Measurements from ENCODE around the gene MYOD1. TPM values are rescaled to one million over a fixed set of nuclear protein-coding genes. Genes with fewer than 3 reads are reported as not detected.

Gene MYOD1
- polyA plus RNA-seq, 4 donors = 0.15 TPM; not detected in 3

- DNase-seq (no peak), FAIRE-seq (no peak)
- Histone ChIP-seq H3K9me3 (ENCODE audit: control insufficient read depth in 2 of 2, insufficient read depth in 1 of 2, low read depth in 1 of 2, low read length in 1 of 2) (no peaks in the 10 kb centered on the region), H3K36me3 (ENCODE audit: control insufficient read depth in 3 of 3, insufficient read depth in 2 of 3, low read depth in 1 of 3, low read length in 3 of 3) (no peaks in the 10 kb centered on the region), H3K4me1 (ENCODE audit: control insufficient read depth in 3 of 3, insufficient read depth in 2 of 3, low read depth in 1 of 3, low read length in 2 of 3) (no peaks in the 10 kb centered on the region), H3K27me3 (ENCODE audit: control insufficient read depth in 3 of 3, insufficient read depth in 3 of 3, low read length in 3 of 3) (peaks cover 3 to 74% (median 14%) of the 10 kb centered on the region in 3 donors), H3K4me3 (ENCODE audit: low read depth in 1 of 3, low read length in 3 of 3) (no peak overlapping the region), H3K27ac (ENCODE audit: low read depth in 1 of 3, low read length in 2 of 3) (no peak overlapping the region)
- 48 to 55% (median 55%) methylated on average over 7 to 8 of the region's 8 CpGs for WGBS, 3 donors
Measured at GRCh38 chr11:17714356-17714854, 5.0 kb upstream of the MYOD1 start.

GRCh38 chr11:17714870-17715269 is 4.5 kb upstream of the MYOD1 start:
- Histone ChIP-seq H3K27me3 (ENCODE audit: control insufficient read depth in 3 of 3, insufficient read depth in 3 of 3, low read length in 3 of 3) (peaks cover 3 to 77% (median 16%) of the 10 kb centered on the region in 3 donors), H3K9me3 (ENCODE audit: control insufficient read depth in 2 of 2, insufficient read depth in 1 of 2, low read depth in 1 of 2, low read length in 1 of 2) (no peaks in the 10 kb centered on the region), H3K4me1 (ENCODE audit: control insufficient read depth in 3 of 3, insufficient read depth in 2 of 3, low read depth in 1 of 3, low read length in 2 of 3) (no peaks in the 10 kb centered on the region), H3K27ac (ENCODE audit: low read depth in 1 of 3, low read length in 2 of 3) (no peak overlapping the region), H3K36me3 (ENCODE audit: control insufficient read depth in 3 of 3, insufficient read depth in 2 of 3, low read depth in 1 of 3, low read length in 3 of 3) (no peaks in the 10 kb centered on the region), H3K4me3 (ENCODE audit: low read depth in 1 of 3, low read length in 3 of 3) (no peak overlapping the region)
- DNase-seq = no peak
- no peak for FAIRE-seq
- 69 to 79% (median 70%) methylated on average over 4 of the region's 4 CpGs for WGBS, 3 donors

- Histone ChIP-seq H3K36me3 (ENCODE audit: control insufficient read depth in 3 of 3, insufficient read depth in 2 of 3, low read depth in 1 of 3, low read length in 3 of 3) (no peaks in the 10 kb centered on the region), H3K9me3 (ENCODE audit: control insufficient read depth in 2 of 2, insufficient read depth in 1 of 2, low read depth in 1 of 2, low read length in 1 of 2) (no peaks in the 10 kb centered on the region), H3K27me3 (ENCODE audit: control insufficient read depth in 3 of 3, insufficient read depth in 3 of 3, low read length in 3 of 3) (peaks cover 18 to 86% (median 33%) of the 10 kb centered on the region in 3 donors), H3K4me3 (ENCODE audit: low read depth in 1 of 3, low read length in 3 of 3) (no peak overlapping the region), H3K27ac (ENCODE audit: low read depth in 1 of 3, low read length in 2 of 3) (no peak overlapping the region), H3K4me1 (ENCODE audit: control insufficient read depth in 3 of 3, insufficient read depth in 2 of 3, low read depth in 1 of 3, low read length in 2 of 3) (no peaks in the 10 kb centered on the region)
- WGBS, 3 donors = 66 to 76% (median 69%) methylated on average over 2 of the region's 2 CpGs
- FAIRE-seq = no peak
- DNase-seq = no peak
Measured at GRCh38 chr11:17716807-17717206, 2.6 kb upstream of the MYOD1 start.

GRCh38 chr11:17718015-17718414 is 1.4 kb upstream of the MYOD1 start:
- Histone ChIP-seq H3K27ac (ENCODE audit: low read depth in 1 of 3, low read length in 2 of 3) (no peak overlapping the region), H3K36me3 (ENCODE audit: control insufficient read depth in 3 of 3, insufficient read depth in 2 of 3, low read depth in 1 of 3, low read length in 3 of 3) (no peaks in the 10 kb centered on the region), H3K27me3 (ENCODE audit: control insufficient read depth in 3 of 3, insufficient read depth in 3 of 3, low read length in 3 of 3) (peaks cover 18 to 89% (median 43%) of the 10 kb centered on the region in 3 donors), H3K4me1 (ENCODE audit: control insufficient read depth in 3 of 3, insufficient read depth in 2 of 3, low read depth in 1 of 3, low read length in 2 of 3) (no peaks in the 10 kb centered on the region), H3K4me3 (ENCODE audit: low read depth in 1 of 3, low read length in 3 of 3) (no peak overlapping the region), H3K9me3 (ENCODE audit: control insufficient read depth in 2 of 2, insufficient read depth in 1 of 2, low read depth in 1 of 2, low read length in 1 of 2) (no peaks in the 10 kb centered on the region)
- FAIRE-seq = no peak
- DNase-seq = no peak
- 54 to 61% (median 55%) methylated on average over 7 of the region's 7 CpGs for WGBS, 3 donors

- no peaks in the 10 kb centered on the region for H3K36me3 ChIP-seq (ENCODE audit: control insufficient read depth in 3 of 3, insufficient read depth in 2 of 3, low read depth in 1 of 3, low read length in 3 of 3)
- FAIRE-seq (no peak), DNase-seq (no peak)
- H3K4me3 ChIP-seq (ENCODE audit: low read depth in 1 of 3, low read length in 3 of 3) = no peak overlapping the region
- no peaks in the 10 kb centered on the region for H3K4me1 ChIP-seq (ENCODE audit: control insufficient read depth in 3 of 3, insufficient read depth in 2 of 3, low read depth in 1 of 3, low read length in 2 of 3)
- H3K9me3 ChIP-seq (ENCODE audit: control insufficient read depth in 2 of 2, insufficient read depth in 1 of 2, low read depth in 1 of 2, low read length in 1 of 2) = no peaks in the 10 kb centered on the region
- no peak overlapping the region for H3K27ac ChIP-seq (ENCODE audit: low read depth in 1 of 3, low read length in 2 of 3)
- 12 to 16% (median 14%) methylated on average over 16 of the region's 16 CpGs for WGBS, 3 donors
- H3K27me3 ChIP-seq (ENCODE audit: control insufficient read depth in 3 of 3, insufficient read depth in 3 of 3, low read length in 3 of 3) = peaks cover 18 to 89% (median 46%) of the 10 kb centered on the region in 3 donors
Measured at GRCh38 chr11:17718510-17718962, 835 bp upstream of the MYOD1 start.

- FAIRE-seq = no peak
- Histone ChIP-seq H3K36me3 (ENCODE audit: control insufficient read depth in 3 of 3, insufficient read depth in 2 of 3, low read depth in 1 of 3, low read length in 3 of 3) (no peaks in the 10 kb centered on the region), H3K4me3 (ENCODE audit: low read depth in 1 of 3, low read length in 3 of 3) (no peak overlapping the region), H3K4me1 (ENCODE audit: control insufficient read depth in 3 of 3, insufficient read depth in 2 of 3, low read depth in 1 of 3, low read length in 2 of 3) (no peaks in the 10 kb centered on the region), H3K9me3 (ENCODE audit: control insufficient read depth in 2 of 2, insufficient read depth in 1 of 2, low read depth in 1 of 2, low read length in 1 of 2) (no peaks in the 10 kb centered on the region), H3K27ac (ENCODE audit: low read depth in 1 of 3, low read length in 2 of 3) (no peak overlapping the region), H3K27me3 (ENCODE audit: control insufficient read depth in 3 of 3, insufficient read depth in 3 of 3, low read length in 3 of 3) (peaks cover 18 to 89% (median 52%) of the 10 kb centered on the region in 3 donors)
- WGBS, 3 donors = 5 to 14% (median 14%) methylated on average over 85 of the region's 85 CpGs
- DNase-seq = peak in 1 of 2 donors; percentile 32
Measured at GRCh38 chr11:17719938-17720795, 796 bp downstream of the MYOD1 start.

- FAIRE-seq = no peak
Measured at GRCh38 chr11:17720796-17721171, 1.4 kb downstream of the MYOD1 start.

GRCh38 chr11:17721242-17721999 is 2.0 kb downstream of the MYOD1 start:
- no peak overlapping the region for H3K27ac ChIP-seq (ENCODE audit: low read depth in 1 of 3, low read length in 2 of 3)
- no peaks in the 10 kb centered on the region for H3K4me1 ChIP-seq (ENCODE audit: control insufficient read depth in 3 of 3, insufficient read depth in 2 of 3, low read depth in 1 of 3, low read length in 2 of 3)
- no peak overlapping the region for H3K4me3 ChIP-seq (ENCODE audit: low read depth in 1 of 3, low read length in 3 of 3)
- DNase-seq (peak in 1 of 2 donors; percentile 6), FAIRE-seq (no peak)
- no peaks in the 10 kb centered on the region for H3K9me3 ChIP-seq (ENCODE audit: control insufficient read depth in 2 of 2, insufficient read depth in 1 of 2, low read depth in 1 of 2, low read length in 1 of 2)
- WGBS, 3 donors = 10 to 20% (median 18%) methylated on average over 51 to 56 of the region's 56 CpGs
- H3K36me3 ChIP-seq (ENCODE audit: control insufficient read depth in 3 of 3, insufficient read depth in 2 of 3, low read depth in 1 of 3, low read length in 3 of 3) = no peaks in the 10 kb centered on the region
- H3K27me3 ChIP-seq (ENCODE audit: control insufficient read depth in 3 of 3, insufficient read depth in 3 of 3, low read length in 3 of 3) = peaks cover 18 to 87% (median 50%) of the 10 kb centered on the region in 3 donors

More at GRCh38 chr11:17720796-17721171, 1.4 kb downstream of the MYOD1 start:
- Histone ChIP-seq H3K27ac (ENCODE audit: low read depth in 1 of 3, low read length in 2 of 3) (no peak overlapping the region), H3K4me3 (ENCODE audit: low read depth in 1 of 3, low read length in 3 of 3) (no peak overlapping the region), H3K9me3 (ENCODE audit: control insufficient read depth in 2 of 2, insufficient read depth in 1 of 2, low read depth in 1 of 2, low read length in 1 of 2) (no peaks in the 10 kb centered on the region), H3K36me3 (ENCODE audit: control insufficient read depth in 3 of 3, insufficient read depth in 2 of 3, low read depth in 1 of 3, low read length in 3 of 3) (no peaks in the 10 kb centered on the region), H3K27me3 (ENCODE audit: control insufficient read depth in 3 of 3, insufficient read depth in 3 of 3, low read length in 3 of 3) (peaks cover 18 to 92% (median 52%) of the 10 kb centered on the region in 3 donors), H3K4me1 (ENCODE audit: control insufficient read depth in 3 of 3, insufficient read depth in 2 of 3, low read depth in 1 of 3, low read length in 2 of 3) (no peaks in the 10 kb centered on the region)
- DNase-seq = peak in 1 of 2 donors; percentile 9
- WGBS, 3 donors = 4 to 19% (median 5%) methylated on average over 19 to 24 of the region's 24 CpGs
